DND-41 (cell line): ENCODE data around the gene ABCC9.

ENCODE experiments used
- EZH2 ChIP-seq: IDR thresholded peaks from 3 replicates; pipeline ENCODE4 v1.6.1; 2012; ENCODE audit warnings: borderline replicate concordance, low read depth, mild to moderate bottlenecking, moderate library complexity, low read length, inconsistent platforms; ENCODE audit not compliant: severe bottlenecking
- TF ChIP-seq, protein P1 (sequence below): IDR thresholded peaks from 2 replicates; pipeline ENCODE4 v1.5.1; 2012; ENCODE audit warnings: borderline replicate concordance, low read length, moderate library complexity, mild to moderate bottlenecking; ENCODE audit not compliant: poor library complexity, severe bottlenecking; ENCODE audit errors: extremely low read depth

DNA sequence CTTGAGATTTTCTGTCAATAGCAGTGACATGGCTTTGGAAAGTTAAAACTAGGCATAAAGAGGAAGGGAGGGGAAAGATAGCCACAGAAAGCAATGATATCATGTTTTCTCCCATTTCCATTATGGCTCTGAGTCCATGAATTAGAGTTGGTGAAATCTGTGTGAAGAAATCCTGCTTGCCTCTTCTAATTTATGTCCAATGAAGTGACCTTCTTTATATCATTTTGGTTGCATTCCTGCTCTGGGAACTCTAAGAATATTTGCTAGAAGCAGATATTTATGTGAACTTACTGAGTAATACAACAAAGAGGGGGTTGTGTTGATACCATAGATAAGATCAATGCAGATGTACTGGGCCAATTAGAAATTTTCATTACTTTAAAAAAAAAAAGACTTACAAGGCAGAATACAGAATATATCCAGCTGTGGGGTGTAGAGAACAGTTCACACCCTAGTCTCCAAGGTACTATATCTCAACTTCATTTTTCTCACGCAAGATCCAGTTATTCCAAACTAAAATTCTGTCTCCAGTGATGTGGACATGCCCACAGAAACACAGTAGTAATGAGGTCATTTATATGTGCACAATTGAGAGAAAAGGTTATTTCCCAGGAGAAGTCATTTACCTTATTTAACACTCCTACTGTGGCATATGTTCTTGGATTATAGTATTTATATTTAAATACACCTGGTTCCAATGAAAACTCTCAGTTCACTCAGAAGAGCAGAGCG, 115.2 kb downstream of the ABCC9 start:
- TF ChIP-seq, protein P1, sequence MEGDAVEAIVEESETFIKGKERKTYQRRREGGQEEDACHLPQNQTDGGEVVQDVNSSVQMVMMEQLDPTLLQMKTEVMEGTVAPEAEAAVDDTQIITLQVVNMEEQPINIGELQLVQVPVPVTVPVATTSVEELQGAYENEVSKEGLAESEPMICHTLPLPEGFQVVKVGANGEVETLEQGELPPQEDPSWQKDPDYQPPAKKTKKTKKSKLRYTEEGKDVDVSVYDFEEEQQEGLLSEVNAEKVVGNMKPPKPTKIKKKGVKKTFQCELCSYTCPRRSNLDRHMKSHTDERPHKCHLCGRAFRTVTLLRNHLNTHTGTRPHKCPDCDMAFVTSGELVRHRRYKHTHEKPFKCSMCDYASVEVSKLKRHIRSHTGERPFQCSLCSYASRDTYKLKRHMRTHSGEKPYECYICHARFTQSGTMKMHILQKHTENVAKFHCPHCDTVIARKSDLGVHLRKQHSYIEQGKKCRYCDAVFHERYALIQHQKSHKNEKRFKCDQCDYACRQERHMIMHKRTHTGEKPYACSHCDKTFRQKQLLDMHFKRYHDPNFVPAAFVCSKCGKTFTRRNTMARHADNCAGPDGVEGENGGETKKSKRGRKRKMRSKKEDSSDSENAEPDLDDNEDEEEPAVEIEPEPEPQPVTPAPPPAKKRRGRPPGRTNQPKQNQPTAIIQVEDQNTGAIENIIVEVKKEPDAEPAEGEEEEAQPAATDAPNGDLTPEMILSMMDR: no peak
- no peak for TF ChIP-seq EZH2
